Smooth muscle cell of the brain vasculature (primary cell): ENCODE data around the gene ABI3.
"Not testable (repeated sequence)": the region's sequence is repeated elsewhere in the genome, so short reads cannot be mapped to it uniquely, and the experiment has no call there.

ENCODE experiments used
- DNase-seq: peaks from one replicate; pipeline ENCODE4 v3.0.0-alpha.2; 2012; ENCODE audit warnings: low read depth, low spot score

ABI3 gene

DNA sequence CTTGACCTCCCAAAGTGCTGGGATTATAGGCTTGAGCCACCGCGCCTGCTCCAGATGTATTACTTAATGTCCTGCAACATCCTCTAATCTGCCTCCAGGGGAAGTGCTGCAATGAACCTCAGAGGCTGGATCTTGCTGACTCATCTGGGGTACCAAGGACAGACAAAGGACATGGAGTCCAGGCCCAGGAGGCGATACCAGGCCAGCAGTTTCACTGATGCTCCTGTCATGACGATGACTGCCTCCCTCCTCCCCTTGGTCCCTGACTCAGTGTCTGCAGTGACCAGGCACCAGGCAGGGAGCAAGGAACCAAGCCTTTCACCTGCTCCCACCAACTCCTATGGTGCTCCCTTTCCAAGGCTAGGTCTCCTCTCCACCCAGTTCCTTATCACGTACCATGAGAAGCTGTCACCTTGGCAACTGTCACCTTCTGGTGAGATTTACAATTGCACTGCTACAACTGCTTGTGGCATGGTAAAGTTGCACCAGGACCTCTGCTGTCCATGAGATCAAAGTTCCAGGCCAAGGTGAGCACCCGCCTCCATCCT is 41.7 kb downstream of the ABI3 start:
- DNase-seq: no peak

DNA sequence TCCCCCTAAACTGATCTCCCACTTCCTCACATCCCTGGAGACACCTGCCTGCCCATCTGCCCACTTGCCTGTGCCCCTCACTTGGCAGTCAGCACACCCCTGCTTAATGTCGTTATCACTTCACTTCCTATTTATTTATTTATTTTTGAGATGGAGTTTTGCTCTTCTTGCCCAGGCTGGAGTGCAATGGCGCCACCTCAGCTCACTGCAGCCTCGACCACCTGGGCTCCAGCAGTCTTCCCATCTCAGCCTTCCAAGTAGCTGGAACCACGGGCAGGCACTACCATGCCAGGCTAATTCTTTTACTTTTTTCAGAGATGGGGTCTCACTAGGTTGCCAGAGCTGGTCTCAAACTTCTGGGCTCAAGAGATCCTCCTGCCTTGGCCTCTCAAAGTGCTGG is 43.6 kb downstream of the ABI3 start:
- no peak for DNase-seq

DNA sequence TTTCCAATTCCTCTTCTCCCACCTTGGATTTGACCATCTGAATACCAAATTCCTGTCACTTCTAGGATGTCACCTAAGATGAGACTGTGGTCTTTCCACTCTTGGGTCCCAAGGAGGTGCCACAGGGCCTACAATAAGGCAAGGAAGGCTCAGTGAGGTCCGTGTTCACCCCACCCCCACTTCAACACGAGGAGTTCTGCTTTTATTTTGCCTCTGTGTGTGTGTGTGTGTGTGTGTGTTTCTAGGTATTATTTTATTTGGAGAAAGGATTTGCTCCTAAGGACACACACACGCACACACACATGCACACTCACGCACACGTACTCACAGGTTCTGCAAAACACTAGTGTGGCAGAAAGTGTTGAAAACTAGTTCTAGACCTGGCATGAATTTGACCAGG is 44.6 kb downstream of the ABI3 start:
- DNase-seq: no peak

DNA sequence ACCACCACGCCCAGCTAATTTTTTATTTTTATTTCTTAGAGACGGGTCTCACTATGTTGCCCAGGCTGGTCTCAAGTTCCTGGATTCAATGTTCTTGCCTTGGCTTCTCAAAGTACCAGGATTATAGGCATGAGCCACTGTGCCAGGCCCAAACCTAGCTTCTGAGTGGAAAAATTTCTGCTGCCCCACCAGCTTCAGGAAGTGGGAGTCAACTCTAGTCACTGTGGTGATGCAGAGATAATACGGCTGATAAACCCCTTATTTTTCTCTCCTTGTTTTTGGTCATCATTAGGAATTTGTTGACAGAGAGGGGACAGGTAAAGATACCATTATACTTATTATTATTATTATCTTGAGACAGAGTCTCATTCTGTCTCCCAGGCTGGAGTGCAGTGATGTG is 47.9 kb downstream of the ABI3 start:
- DNase-seq: no peak

DNA sequence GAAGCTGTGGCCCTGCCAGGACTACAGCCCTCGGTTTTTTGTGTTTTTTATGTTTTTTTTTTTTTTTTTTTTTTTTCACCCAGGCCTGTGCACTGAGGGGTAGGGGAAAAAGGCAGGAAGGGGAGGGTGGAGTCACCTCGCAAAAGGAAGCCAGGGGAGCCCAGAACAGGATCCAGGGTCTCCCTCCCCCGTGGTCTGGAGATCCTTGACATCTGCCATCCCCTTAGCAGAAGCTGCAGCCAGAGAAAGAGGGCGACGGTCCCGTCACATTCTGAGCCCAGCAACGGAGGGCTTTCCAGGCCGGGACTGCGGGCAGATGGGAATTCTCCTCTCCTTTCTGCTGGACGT is 49.1 kb downstream of the ABI3 start:
- no peak for DNase-seq

DNA sequence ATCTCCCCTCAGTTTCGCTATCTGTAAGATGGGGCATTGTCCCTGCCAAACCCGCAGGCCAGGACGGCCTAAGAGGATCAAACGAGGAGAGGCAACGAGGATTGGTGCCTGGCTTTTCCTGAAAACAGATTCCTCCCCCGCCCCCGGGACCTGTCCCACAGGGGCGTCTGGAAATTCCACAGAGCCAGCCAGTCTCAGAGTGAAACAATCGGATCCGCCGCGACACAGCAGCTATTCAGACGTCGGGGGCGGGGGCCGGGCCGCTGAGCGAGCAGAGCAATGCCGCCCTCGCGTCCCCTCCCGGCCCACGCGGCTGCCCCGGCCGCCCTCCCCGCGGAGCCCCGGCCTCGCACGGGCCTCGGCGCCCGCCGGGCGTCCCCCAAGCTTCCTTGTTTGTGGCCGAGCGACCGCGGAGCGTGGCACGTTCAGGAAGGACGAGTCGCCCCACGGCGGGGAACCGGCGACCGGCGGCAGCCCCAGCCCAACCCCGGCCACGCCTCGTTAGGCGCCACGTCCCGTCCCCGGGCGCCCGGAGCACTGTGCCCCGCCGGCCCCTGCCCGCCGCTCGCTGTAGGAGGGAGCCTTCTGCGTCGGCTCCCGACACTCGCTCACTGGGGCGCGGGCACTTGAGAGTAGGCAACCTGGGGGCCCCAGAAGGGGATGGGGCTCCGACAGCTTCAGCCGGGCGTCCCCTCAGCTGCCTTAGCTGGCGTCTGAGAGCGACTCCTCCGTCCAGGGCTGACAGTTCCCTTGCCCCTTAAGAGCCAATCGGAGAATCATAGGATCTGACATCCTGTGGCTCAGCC is 49.7 kb downstream of the ABI3 start:
- peak; percentile 45 for DNase-seq

DNA sequence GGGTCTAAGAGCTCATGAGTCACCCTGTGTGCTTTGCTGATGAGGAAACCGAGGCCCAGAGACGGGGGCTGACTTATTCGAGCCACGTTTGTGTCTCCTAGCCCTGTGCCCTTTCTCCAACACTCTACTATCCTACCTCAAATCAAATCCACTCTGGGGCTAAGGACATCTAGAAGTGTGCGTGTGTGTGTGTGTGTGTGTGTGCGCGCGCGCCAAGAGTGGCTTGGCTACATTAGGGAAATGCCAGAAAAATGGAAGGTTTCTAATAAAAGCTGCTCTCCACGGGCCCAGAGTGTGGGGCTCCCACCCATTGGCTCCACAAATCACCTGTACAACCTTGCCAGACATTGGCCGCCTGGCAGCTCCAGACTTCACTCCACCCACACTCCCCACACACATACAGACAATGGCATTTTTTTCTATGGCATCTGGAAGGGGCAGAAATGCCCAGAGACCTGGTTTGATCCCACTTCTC is 50.3 kb downstream of the ABI3 start:
- no peak for DNase-seq

DNA sequence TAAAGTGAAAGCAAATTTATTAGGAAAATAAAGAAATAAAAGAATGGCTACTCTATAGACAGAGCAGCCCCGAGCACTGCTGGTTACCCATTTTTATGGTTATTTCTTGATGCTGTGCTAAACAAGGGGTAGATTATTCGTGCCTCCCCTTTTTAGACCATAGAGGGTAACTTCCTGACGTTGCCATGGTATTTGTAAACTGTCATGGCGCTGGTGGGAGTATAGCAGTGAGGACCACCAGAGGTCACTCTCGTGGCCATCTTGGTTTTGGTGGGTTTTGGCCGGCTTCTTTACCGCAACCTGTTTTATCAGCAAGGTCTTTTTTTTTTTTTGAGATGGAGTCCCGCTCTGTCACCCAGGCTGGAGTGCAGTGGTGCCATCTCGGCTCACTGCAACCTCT is 51.0 kb downstream of the ABI3 start:
- DNase-seq: not testable (repeated sequence)

DNA sequence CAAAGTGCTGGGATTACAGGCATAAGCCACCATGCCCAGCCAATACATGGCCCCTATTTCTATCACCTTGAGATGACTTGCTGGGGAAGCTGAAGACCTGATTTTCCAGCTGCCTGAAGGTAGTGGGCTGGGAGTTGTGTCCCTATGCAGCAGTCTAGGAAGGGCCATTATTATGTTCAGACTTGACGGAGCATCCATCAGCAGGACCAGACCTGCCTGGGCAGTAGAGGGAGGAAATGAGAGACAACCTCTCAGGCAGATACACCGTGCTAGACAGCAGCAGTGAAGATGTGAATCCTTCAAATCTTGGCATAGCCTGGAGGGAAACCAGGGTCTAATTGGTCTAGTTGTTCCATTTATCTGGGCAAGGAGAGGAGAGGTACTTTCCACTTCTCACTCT is 55.7 kb downstream of the ABI3 start:
- DNase-seq: no peak

DNA sequence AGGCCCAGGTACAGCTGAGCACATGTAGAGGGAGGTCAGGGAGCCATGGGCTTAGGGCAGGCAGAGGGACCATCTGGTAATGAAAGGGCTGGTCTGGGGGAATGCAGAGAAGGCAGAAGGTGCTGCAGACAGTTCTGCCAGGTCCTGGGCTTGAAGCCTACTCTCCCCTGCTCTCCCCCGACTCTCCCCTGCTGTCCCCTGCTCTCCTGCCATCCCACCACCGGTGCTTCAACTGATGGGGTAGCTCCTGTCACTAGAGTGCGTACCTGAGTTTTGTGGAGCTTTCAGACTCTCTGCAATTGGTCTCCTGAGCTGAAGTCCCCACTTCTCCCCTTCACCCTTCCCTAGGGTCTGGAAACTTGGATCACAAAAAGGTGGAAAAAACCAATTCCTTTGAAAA is 57.4 kb downstream of the ABI3 start:
- DNase-seq: no peak

DNA sequence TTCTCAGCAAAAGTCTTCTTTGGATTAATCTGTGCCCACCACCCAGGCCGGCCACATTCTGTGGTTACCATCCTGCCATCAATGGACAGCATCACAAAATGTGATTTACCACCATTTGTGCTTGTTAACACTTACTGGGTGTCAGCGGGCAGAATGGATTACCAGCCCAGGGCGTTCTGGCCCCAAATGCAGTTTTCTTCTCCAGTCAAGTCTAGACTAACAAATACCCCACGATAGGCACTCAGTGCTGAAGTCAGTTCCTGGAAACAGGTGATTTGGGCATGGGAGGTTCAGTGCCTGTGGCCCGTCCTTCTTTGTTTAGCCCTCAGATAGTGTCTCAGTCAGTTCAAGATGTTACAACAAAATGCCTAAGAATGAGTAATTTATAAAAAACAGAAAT is 58.8 kb downstream of the ABI3 start:
- DNase-seq: no peak
